OCI-LY7 (cell line): ENCODE data around the gene FOXF2.

Experiments used
- EZH2phosphoT487 ChIP-seq: fragments of 200-600 bp; sonication (generic); IDR thresholded peaks from 2 replicates; pipeline ENCODE4 v1.6.1; 2018; ENCODE audit warnings: low read depth, borderline replicate concordance, mild to moderate bottlenecking, mixed run types, antibody characterized with exemption, low read length, moderate library complexity, mixed read lengths
- TF ChIP-seq, protein P1 (sequence below): fragments of 200-600 bp; sonication (generic); conservative IDR thresholded peaks from 2 replicates; pipeline ENCODE4 v1.5.1; 2014; ENCODE audit warnings: mild to moderate bottlenecking, antibody characterized with exemption, low read length, moderate library complexity, mixed read lengths

DNA sequence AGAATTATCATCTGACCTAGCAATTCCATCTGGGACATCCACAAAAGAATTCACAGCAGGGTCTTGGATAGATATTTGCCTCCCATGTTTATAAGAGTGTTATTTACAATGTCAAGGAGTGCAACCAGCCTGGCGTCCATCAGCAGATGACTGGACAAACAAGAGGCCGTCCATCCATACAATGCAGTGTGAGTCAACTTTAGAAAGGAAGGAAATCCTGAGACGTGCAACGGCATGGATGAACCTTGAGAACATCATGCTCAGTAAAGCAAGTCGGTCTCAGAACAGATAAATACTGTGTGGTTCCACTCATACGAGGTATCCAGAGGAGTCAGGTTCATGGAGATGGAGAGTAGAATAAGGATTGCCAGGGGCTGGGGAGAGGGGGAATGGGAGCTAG, 46.4 kb downstream of the FOXF2 start:
- TF ChIP-seq, protein P1, sequence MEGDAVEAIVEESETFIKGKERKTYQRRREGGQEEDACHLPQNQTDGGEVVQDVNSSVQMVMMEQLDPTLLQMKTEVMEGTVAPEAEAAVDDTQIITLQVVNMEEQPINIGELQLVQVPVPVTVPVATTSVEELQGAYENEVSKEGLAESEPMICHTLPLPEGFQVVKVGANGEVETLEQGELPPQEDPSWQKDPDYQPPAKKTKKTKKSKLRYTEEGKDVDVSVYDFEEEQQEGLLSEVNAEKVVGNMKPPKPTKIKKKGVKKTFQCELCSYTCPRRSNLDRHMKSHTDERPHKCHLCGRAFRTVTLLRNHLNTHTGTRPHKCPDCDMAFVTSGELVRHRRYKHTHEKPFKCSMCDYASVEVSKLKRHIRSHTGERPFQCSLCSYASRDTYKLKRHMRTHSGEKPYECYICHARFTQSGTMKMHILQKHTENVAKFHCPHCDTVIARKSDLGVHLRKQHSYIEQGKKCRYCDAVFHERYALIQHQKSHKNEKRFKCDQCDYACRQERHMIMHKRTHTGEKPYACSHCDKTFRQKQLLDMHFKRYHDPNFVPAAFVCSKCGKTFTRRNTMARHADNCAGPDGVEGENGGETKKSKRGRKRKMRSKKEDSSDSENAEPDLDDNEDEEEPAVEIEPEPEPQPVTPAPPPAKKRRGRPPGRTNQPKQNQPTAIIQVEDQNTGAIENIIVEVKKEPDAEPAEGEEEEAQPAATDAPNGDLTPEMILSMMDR = no peak
- TF ChIP-seq EZH2phosphoT487 = no peak
